K562 (cell line): ENCODE results near the gene AGK. TPM values are rescaled to one million over a fixed set of nuclear protein-coding genes. Genes with fewer than 3 reads are reported as not detected.
A peak's percentile ranks its signal among the peaks of the same experiment; 100 is the strongest.

Experiments used
- ATAC-seq: fragments of 200-7000 bp; cut with Tn5 transposase; 3 replicates; pipeline ENCODE4 v1.9.1; 2020; ENCODE audit warnings: moderate library complexity
- BruUV-seq: library from RNA; stranded (reverse); fragments of 400-500 nt; replicated peaks from 2 replicates; lab custom pipeline; 2021; lab: Mats Ljungman, UMichigan
- CTCF ChIA-PET: fragments of 300-600 bp; formaldehyde crosslinking; extraction: SDS; loops from one replicate; lab custom pipeline; 2021; ENCODE audit warnings: low intra/inter-chr PET ratio; lab: Yijun Ruan, JAX
- POLR2A ChIA-PET: fragments of 300-600, 350-650 bp; sonication (Branson Sonifier 250); formaldehyde crosslinking; extraction: SDS; loops from one replicate; lab custom pipeline; 2021; ENCODE audit warnings: antibody characterized with exemption, inconsistent platforms; lab: Yijun Ruan, JAX
- DNase-seq, 4 experiments: peaks; one replicate each; pipeline versions ENCODE4 v3.0.0 to v3.0.0-alpha.2; 2011 to 2018; ENCODE audit warnings: low spot score in 3 of 4, mixed read lengths in 3 of 4; ENCODE audit errors: extremely low read depth in 1 of 4
- FAIRE-seq: peaks from 2 replicates; lab custom pipeline; 2011; peaks lifted over from hg19 to GRCh38; lab: Jason Lieb, UNC
- H2AFZ ChIP-seq: 2 replicates; pipeline ENCODE4 v1.6.0; 2011; ENCODE audit warnings: low read depth, low read length, control low read depth, inconsistent platforms
- H3K27ac ChIP-seq: fragments of 200-600 bp; 3 replicates; pipeline ENCODE4 v1.8.0; 2011; ENCODE audit warnings: low read depth, mild to moderate bottlenecking, control low read depth, inconsistent platforms, low read length, moderate library complexity, mixed read lengths; ENCODE audit errors: extremely low read depth
- H3K27me3 ChIP-seq, 2 experiments: fragments of 300-600 bp in 1 of 2; 2 replicates in 1 of 2; 3 replicates in 1 of 2; pipeline versions ENCODE4 v1.6.0 to v1.8.0; 2011; ENCODE audit warnings: inconsistent platforms in 2 of 2, low read length in 2 of 2, mild to moderate bottlenecking in 1 of 2, mixed read lengths in 1 of 2, moderate library complexity in 1 of 2; ENCODE audit not compliant: control insufficient read depth in 2 of 2, insufficient read depth in 2 of 2
- H3K36me3 ChIP-seq: fragments of 300-600 bp; 3 replicates; pipeline ENCODE4 v1.8.0; 2011; ENCODE audit warnings: mild to moderate bottlenecking, low read length, inconsistent platforms; ENCODE audit not compliant: control insufficient read depth, insufficient read depth
- H3K4me1 ChIP-seq, 2 experiments: fragments of 200-600 bp in 1 of 2; replicated peaks in 1 of 2; 2 replicates in 1 of 2; 3 replicates in 1 of 2; pipeline versions ENCODE4 v1.5.1 to v1.8.0; 2011; ENCODE audit warnings: inconsistent platforms in 2 of 2, low read length in 2 of 2, mild to moderate bottlenecking in 1 of 2, mixed read lengths in 1 of 2, moderate library complexity in 1 of 2; ENCODE audit not compliant: control insufficient read depth in 2 of 2, insufficient read depth in 2 of 2
- H3K4me2 ChIP-seq: 2 replicates; pipeline ENCODE4 v1.6.1; 2011; ENCODE audit warnings: low read length, control low read depth, inconsistent platforms, mixed read lengths; ENCODE audit not compliant: insufficient read depth
- H3K4me3 ChIP-seq: fragments of 200-600 bp; sonication (generic), shearing (Covaris generic); 2 replicates; pipeline ENCODE4 v1.5.1; 2016; ENCODE audit warnings: control low read depth, inconsistent platforms
- H3K79me2 ChIP-seq: fragments of 200-600 bp; 3 replicates; pipeline ENCODE4 v1.8.0; 2011; ENCODE audit warnings: low read length, inconsistent platforms; ENCODE audit not compliant: control insufficient read depth, insufficient read depth
- H3K9ac ChIP-seq, 2 experiments: 2 replicates each; pipeline versions ENCODE4 v1.6.0 to v1.6.1; 2011; ENCODE audit warnings: low read depth in 2 of 2, low read length in 2 of 2, control low read depth in 1 of 2, inconsistent platforms in 1 of 2, mild to moderate bottlenecking in 1 of 2, mixed read lengths in 1 of 2; ENCODE audit not compliant: insufficient read depth in 1 of 2
- H3K9me1 ChIP-seq: one replicate; pipeline ENCODE4 v1.6.0; 2011; ENCODE audit warnings: inconsistent platforms, mild to moderate bottlenecking, low read length, moderate library complexity; ENCODE audit not compliant: control insufficient read depth, insufficient read depth
- H3K9me3 ChIP-seq: replicated peaks from 2 replicates; pipeline ENCODE4 v1.5.1; 2011; ENCODE audit warnings: low read depth, low read length, inconsistent platforms; ENCODE audit not compliant: control insufficient read depth, insufficient read depth
- H4K20me1 ChIP-seq: replicated peaks from 2 replicates; pipeline ENCODE4 v1.6.1; 2011; ENCODE audit warnings: low read length, inconsistent platforms, mixed read lengths; ENCODE audit not compliant: control insufficient read depth, insufficient read depth
- C11orf30 ChIP-seq: fragments of 450-650 bp; IDR thresholded peaks from 2 replicates; pipeline ENCODE4 v1.6.1; 2016; ENCODE audit warnings: low read depth, mild to moderate bottlenecking
- ELF2 ChIP-seq: fragments of 250-450 bp; sonication (Bioruptor Pico); IDR thresholded peaks from 2 replicates; pipeline ENCODE4 v1.5.0; 2021; ENCODE audit warnings: mild to moderate bottlenecking
- EZH2 ChIP-seq: IDR thresholded peaks from 2 replicates; pipeline ENCODE4 v1.6.1; 2012; ENCODE audit warnings: low read depth, mild to moderate bottlenecking, inconsistent platforms, low read length, borderline replicate concordance
- NCOA1 ChIP-seq: fragments of 450-650 bp; IDR thresholded peaks from 2 replicates; pipeline ENCODE4 v1.6.1; 2016; ENCODE audit warnings: low read depth
- NR0B1 ChIP-seq: fragments of 450-650 bp; IDR thresholded peaks from one replicate; pipeline ENCODE4 v1.6.1; 2018; ENCODE audit warnings: mild to moderate bottlenecking, moderate library complexity; ENCODE audit not compliant: partially characterized antibody
- PHB ChIP-seq: fragments of 250-450 bp; sonication (Bioruptor Pico); IDR thresholded peaks from 2 replicates; pipeline ENCODE4 v1.5.0; 2021
- STAT5B ChIP-seq: fragments of 250-450 bp; sonication (Bioruptor Pico); IDR thresholded peaks from 2 replicates; pipeline ENCODE4 v1.8.0; 2021; ENCODE audit warnings: mild to moderate bottlenecking, inconsistent platforms
- ZNF3 ChIP-seq: fragments of 250-450 bp; sonication (Bioruptor Pico); IDR thresholded peaks from 2 replicates; pipeline ENCODE4 v1.5.0; 2021; ENCODE audit warnings: mild to moderate bottlenecking, moderate library complexity
- ZNF316 ChIP-seq: fragments of 450-650 bp; IDR thresholded peaks from 2 replicates; pipeline ENCODE4 v1.6.1; 2016
- ZNF384 ChIP-seq: IDR thresholded peaks from 2 replicates; pipeline ENCODE4 v1.6.1; 2012; ENCODE audit warnings: low read depth, low read length, improper control_type of control experiment
- ZNF766 ChIP-seq: fragments of 200-800 bp; sonication (Bioruptor generic); conservative IDR thresholded peaks from 2 replicates; pipeline ENCODE4 v1.6.1; 2016; ENCODE audit warnings: missing genetic modification characterization, missing compliant biosample characterization
- WGBS: fragments of 100-300 bp; shearing (Covaris generic); methylation state at CpG from one replicate; pipeline ENCODE4 v1.1.6; 2016; ENCODE audit warnings: low coverage, mixed read lengths; ENCODE audit not compliant: insufficient coverage; ENCODE audit errors: missing lambda C conversion rate; 5-methylcytosine and 5-hydroxymethylcytosine counted together
- in situ Hi-C: fragments of 300-500 bp; cut with MboI; formaldehyde crosslinking; loops from 4 replicates; pipeline ENCODE4 v1.15.0; 2018; ENCODE audit warnings: inconsistent platforms, mixed read lengths
- intact Hi-C: fragments of 100-400 bp; cut with micrococcal nuclease; formaldehyde crosslinking; loops from 2 replicates; pipeline ENCODE4 v1.14.2; 2022
- polyA plus RNA-seq, 8 experiments: library from polyadenylated mRNA; depleted of rRNA in 4 of 8; stranded (reverse) in 5 of 8; unstranded in 3 of 8; fragments of >200 nt; fragmentation: Nextera tagmentation in 2 of 8; fragmentation: Illumina TruSeq in 1 of 8; extraction: Ambion mirVana in 2 of 8; extraction: Trizol in 1 of 8; gene quantifications; 2 replicates each; pipeline versions ENCODE4 v1.2.1 to v1.2.3, GENCODE V29; 2011 to 2014; ENCODE audit warnings: inconsistent platforms in 1 of 8, missing spikeins in 1 of 8
- total RNA-seq, 7 experiments: library from RNA; depleted of rRNA in 6 of 7; stranded (reverse); fragments of >200 nt in 6 of 7; fragmentation: Illumina TruSeq in 2 of 7; extraction: Trizol in 2 of 7; gene quantifications; 2 replicates each; pipeline versions ENCODE4 v1.2.1 to v1.2.3, GENCODE V29; 2011 to 2021; ENCODE audit warnings: low replicate concordance in 1 of 7
- TF ChIP-seq, protein P1 (sequence below): IDR thresholded peaks from 2 replicates; pipeline ENCODE4 v1.6.1; 2016; ENCODE audit warnings: missing genetic modification characterization, missing compliant biosample characterization
- TF ChIP-seq, protein P2 (sequence below): sonication (generic); formaldehyde crosslinking; IDR thresholded peaks from 2 replicates; pipeline ENCODE4 v1.8.0; 2022; ENCODE audit warnings: mild to moderate bottlenecking, low read depth, missing genetic modification reagents

The AGK gene
- total and polyA plus RNA-seq, 9 of the 15 experiments (the other 6 are each of a cell fraction or from before 2014, with no cell fraction given): 50.7 to 128 (median 71.8) TPM

DNA sequence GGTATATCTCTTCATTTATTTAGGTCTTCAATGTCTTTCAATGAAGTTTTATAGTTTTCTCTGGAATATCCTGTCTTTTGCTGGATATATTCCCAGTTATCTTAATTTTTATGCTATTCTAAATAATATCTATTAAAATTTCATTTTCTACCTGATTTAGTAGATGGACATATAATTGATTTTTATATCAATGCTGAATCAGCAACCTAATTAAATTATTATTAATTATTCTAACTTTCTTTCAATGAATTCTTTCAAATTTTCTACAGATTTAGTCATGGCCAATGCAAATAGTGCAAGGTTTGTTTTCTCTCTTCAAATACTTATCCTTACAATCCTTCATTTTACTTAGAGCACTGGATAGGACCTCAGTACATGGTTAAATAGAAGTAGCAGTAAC, 94.0 kb downstream of the AGK start:
- BruUV-seq: no TSS peak
- no peak overlapping the region for H2AFZ ChIP-seq
- no peaks in the 10 kb centered on the region for H3K79me2 ChIP-seq
- H3K4me2 ChIP-seq: no peak overlapping the region
- no peaks in the 10 kb centered on the region for H3K9me1 ChIP-seq
- in situ Hi-C loops: no loop called here
- TF ChIP-seq C11orf30 (peak; percentile 58), ZNF3 (CRISPR knock-in tag) (no peak), ZNF316 (peak; percentile 85)
- H3K9ac ChIP-seq: no peak overlapping the region
- H3K4me3 ChIP-seq: no peak overlapping the region
- FAIRE-seq (no peak), DNase-seq (no peak), ATAC-seq (no peak)
- H3K36me3 ChIP-seq: peaks cover 56% of the 10 kb centered on the region
- peaks cover 0 to 2% of the 10 kb centered on the region in 2 experiments; a peak in 1 of 5 replicates for H3K4me1 ChIP-seq
- no peaks in the 10 kb centered on the region for H3K27me3 ChIP-seq
- intact Hi-C loops: no loop called here
- H4K20me1 ChIP-seq: no peaks in the 10 kb centered on the region
- no peaks in the 10 kb centered on the region for H3K9me3 ChIP-seq
- CTCF ChIA-PET: no interaction called here
- POLR2A ChIA-PET: no interaction called here
- H3K27ac ChIP-seq: no peak overlapping the region

DNA sequence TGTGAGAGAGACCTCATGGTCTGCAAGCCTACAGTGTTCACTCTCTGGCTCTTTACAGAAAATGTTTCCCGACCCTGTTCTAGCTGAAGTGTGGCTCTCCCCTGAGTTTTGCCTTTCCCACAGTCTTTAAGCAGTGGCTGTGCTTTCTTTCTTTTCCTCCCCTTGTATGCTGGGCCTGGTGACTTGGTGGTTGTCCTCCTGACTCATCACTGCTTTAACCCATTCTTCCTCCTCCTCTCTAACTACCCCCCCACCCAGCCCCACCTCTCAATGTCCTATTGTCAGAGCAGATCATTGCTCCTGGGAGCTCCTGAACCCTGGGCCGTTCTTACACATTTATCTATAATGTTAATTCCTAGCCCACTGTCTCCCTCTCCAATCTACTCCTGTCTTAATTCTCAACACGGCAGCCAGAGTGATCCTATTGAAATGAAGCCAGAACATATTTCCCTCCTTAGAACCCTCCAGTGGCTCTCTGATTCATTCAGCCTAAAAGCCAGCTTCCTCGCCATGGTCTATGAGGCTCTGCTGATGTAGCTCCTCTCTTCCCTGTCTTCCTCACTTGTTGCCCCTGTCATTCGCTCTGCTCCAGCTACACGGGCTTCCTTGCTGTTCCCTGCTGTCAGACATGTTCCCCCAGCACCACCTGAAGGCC, 95.7 kb downstream of the AGK start:
- CTCF ChIA-PET: interaction anchor here (0.5 to 0.6 kb wide), 2 partner anchors 91 to 940 kb away, joined by 3 read pairs; partner anchors contain the start of gene SSBP1
- TF ChIP-seq, protein P1, sequence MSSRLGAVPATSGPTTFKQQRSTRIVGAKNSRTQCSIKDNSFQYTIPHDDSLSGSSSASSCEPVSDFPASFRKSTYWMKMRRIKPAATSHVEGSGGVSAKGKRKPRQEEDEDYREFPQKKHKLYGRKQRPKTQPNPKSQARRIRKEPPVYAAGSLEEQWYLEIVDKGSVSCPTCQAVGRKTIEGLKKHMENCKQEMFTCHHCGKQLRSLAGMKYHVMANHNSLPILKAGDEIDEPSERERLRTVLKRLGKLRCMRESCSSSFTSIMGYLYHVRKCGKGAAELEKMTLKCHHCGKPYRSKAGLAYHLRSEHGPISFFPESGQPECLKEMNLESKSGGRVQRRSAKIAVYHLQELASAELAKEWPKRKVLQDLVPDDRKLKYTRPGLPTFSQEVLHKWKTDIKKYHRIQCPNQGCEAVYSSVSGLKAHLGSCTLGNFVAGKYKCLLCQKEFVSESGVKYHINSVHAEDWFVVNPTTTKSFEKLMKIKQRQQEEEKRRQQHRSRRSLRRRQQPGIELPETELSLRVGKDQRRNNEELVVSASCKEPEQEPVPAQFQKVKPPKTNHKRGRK: no peak
- TF ChIP-seq ZNF384: no peak
- no peak for TF ChIP-seq ELF2 (CRISPR knock-in tag)
- no peak for TF ChIP-seq NR0B1
- no peak for TF ChIP-seq ZNF766 (CRISPR knock-in tag)
- TF ChIP-seq, protein P2, sequence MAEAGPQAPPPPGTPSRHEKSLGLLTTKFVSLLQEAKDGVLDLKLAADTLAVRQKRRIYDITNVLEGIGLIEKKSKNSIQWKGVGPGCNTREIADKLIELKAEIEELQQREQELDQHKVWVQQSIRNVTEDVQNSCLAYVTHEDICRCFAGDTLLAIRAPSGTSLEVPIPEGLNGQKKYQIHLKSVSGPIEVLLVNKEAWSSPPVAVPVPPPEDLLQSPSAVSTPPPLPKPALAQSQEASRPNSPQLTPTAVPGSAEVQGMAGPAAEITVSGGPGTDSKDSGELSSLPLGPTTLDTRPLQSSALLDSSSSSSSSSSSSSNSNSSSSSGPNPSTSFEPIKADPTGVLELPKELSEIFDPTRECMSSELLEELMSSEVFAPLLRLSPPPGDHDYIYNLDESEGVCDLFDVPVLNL (CRISPR knock-in tag): no peak
- TF ChIP-seq EZH2: no peak
- TF ChIP-seq PHB (CRISPR knock-in tag): no peak
- no peak for TF ChIP-seq NCOA1
- TF ChIP-seq STAT5B (CRISPR knock-in tag): no peak
- Histone ChIP-seq H3K36me3 (peaks cover 58% of the 10 kb centered on the region), H3K4me2 (no peak overlapping the region), H3K9me1 (no peaks in the 10 kb centered on the region), H3K4me1 (peaks cover 0 to 2% of the 10 kb centered on the region in 2 experiments; a peak in 1 of 5 replicates), H3K27ac (no peak overlapping the region), H4K20me1 (no peaks in the 10 kb centered on the region), H3K9ac (no peak overlapping the region), H3K4me3 (no peak overlapping the region), H2AFZ (no peak overlapping the region), H3K27me3 (no peaks in the 10 kb centered on the region), H3K9me3 (no peaks in the 10 kb centered on the region), H3K79me2 (no peaks in the 10 kb centered on the region)
- POLR2A ChIA-PET: interaction anchor here (1.2 kb wide), 1 partner anchor 20 kb away, joined by 3 read pairs; no protein-coding TSS in a partner anchor
- DNase-seq: no peak
- no TSS peak for BruUV-seq
- in situ Hi-C loops: no loop called here
- intact Hi-C loops: no loop called here
- ATAC-seq: no peak
- no peak for FAIRE-seq
- WGBS: 74% methylated on average over 6 of the region's 6 CpGs
